OCI-LY3 (cell line): ENCODE results near the gene ERCC5.

ENCODE experiments used
- EZH2phosphoT487 ChIP-seq: fragments of 200-600 bp; shearing (Covaris generic); IDR thresholded peaks from 2 replicates; pipeline ENCODE4 v1.6.1; 2018; ENCODE audit warnings: antibody characterized with exemption, mixed run types, low read depth
- TF ChIP-seq, protein P1 (sequence below): fragments of 200-600, 300-600 bp; sonication (generic); IDR thresholded peaks from 2 replicates; pipeline ENCODE4 v1.5.1; 2014; ENCODE audit warnings: antibody characterized with exemption, low read length, low read depth

DNA sequence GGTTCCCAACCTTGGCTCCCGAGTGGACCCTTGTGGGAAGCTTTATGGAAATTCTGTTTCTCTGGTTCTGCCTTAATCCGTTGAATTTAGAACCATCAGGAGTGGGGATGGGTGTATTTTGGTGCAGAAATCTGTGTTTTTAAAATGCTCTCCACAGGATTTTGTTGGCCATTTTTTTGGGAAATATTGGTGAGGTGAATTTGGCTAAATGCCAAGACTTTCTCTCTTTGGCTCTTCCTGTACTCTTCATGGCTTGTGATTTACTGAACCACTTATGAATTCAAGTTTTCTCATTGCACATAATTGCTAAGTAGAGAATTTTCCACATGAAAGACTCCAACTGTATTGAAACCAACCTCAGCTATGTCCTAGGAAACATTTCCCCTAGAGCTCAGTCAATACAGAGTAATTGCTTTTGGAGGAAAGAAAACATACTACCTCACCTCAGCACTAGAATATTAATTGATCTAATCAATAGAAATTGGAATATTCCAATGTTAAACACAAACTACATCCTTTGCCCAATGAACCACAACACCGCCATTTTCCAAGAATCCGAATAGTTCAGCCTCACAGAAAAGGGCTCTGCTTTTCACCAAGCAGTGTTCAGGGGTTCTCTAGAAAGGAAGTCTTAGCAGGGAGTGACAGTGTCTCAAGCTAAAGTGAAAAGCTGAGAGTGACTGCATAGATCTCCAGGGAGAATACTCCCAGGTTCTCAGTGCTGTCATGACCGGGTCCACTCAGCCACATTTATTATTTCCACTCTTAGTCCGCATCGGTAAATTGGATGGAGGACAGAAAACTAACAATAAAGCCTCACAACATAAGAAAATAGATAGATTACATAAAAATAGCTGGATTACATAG lies 60.3 kb downstream of the ERCC5 start:
- TF ChIP-seq EZH2phosphoT487: no peak
- TF ChIP-seq, protein P1, sequence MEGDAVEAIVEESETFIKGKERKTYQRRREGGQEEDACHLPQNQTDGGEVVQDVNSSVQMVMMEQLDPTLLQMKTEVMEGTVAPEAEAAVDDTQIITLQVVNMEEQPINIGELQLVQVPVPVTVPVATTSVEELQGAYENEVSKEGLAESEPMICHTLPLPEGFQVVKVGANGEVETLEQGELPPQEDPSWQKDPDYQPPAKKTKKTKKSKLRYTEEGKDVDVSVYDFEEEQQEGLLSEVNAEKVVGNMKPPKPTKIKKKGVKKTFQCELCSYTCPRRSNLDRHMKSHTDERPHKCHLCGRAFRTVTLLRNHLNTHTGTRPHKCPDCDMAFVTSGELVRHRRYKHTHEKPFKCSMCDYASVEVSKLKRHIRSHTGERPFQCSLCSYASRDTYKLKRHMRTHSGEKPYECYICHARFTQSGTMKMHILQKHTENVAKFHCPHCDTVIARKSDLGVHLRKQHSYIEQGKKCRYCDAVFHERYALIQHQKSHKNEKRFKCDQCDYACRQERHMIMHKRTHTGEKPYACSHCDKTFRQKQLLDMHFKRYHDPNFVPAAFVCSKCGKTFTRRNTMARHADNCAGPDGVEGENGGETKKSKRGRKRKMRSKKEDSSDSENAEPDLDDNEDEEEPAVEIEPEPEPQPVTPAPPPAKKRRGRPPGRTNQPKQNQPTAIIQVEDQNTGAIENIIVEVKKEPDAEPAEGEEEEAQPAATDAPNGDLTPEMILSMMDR: no peak
